NCI-H1694 treated with DMSO at 0.1 percent for 48 hours (cell line): ENCODE results near the gene BZW2.
"Not testable (repeated sequence)": the region's sequence is repeated elsewhere in the genome, so short reads cannot be mapped to it uniquely, and the experiment has no call there.

Experiments used
- DNase-seq: peaks from one replicate; lab custom pipeline; 2025; lab: John Stamatoyannopoulos, UW

BZW2 gene

GRCh38 chr7:16675277-16675676 lies 29.3 kb downstream of the BZW2 start:
- DNase-seq, result no peak

- no peak for DNase-seq
Observed at GRCh38 chr7:16677978-16678494, 32.1 kb downstream of the BZW2 start.

GRCh38 chr7:16678645-16679566 lies 32.9 kb downstream of the BZW2 start:
- not testable (repeated sequence) for DNase-seq

- DNase-seq, result no peak
Observed at GRCh38 chr7:16684935-16685334, 39.0 kb downstream of the BZW2 start.

GRCh38 chr7:16685535-16685934 lies 39.6 kb downstream of the BZW2 start:
- DNase-seq, result no peak

GRCh38 chr7:16688249-16688648 lies 42.3 kb downstream of the BZW2 start:
- no peak for DNase-seq

- no peak for DNase-seq
Observed at GRCh38 chr7:16691241-16691640, 45.3 kb downstream of the BZW2 start.

- no peak for DNase-seq
Observed at GRCh38 chr7:16693601-16694318, 47.8 kb downstream of the BZW2 start.

GRCh38 chr7:16694806-16695205 lies 48.8 kb downstream of the BZW2 start:
- no peak for DNase-seq

- peak; percentile 62 for DNase-seq
Observed at GRCh38 chr7:16695621-16696237, 49.7 kb downstream of the BZW2 start.

- DNase-seq, result no peak
Observed at GRCh38 chr7:16697507-16698199, 51.7 kb downstream of the BZW2 start.

GRCh38 chr7:16698200-16698905 lies 52.4 kb downstream of the BZW2 start:
- DNase-seq, result no peak

GRCh38 chr7:16702441-16702840 lies 56.5 kb downstream of the BZW2 start:
- DNase-seq, result no peak

- DNase-seq, result no peak
Observed at GRCh38 chr7:16708511-16708910, 62.5 kb downstream of the BZW2 start.

GRCh38 chr7:16708980-16709379 lies 63.0 kb downstream of the BZW2 start:
- DNase-seq, result no peak

- no peak for DNase-seq
Observed at GRCh38 chr7:16710651-16711050, 64.7 kb downstream of the BZW2 start.

GRCh38 chr7:16711730-16712129 lies 65.7 kb downstream of the BZW2 start:
- no peak for DNase-seq

GRCh38 chr7:16712916-16713315 lies 66.9 kb downstream of the BZW2 start:
- no peak for DNase-seq

- DNase-seq, result no peak
Observed at GRCh38 chr7:16715928-16716327, 69.9 kb downstream of the BZW2 start.

- no peak for DNase-seq
Observed at GRCh38 chr7:16718111-16718656, 72.2 kb downstream of the BZW2 start.

- no peak for DNase-seq
Observed at GRCh38 chr7:16719699-16720098, 73.7 kb downstream of the BZW2 start.
